ENCODE results near the gene GRM7. TPM values are rescaled to one million over a fixed set of nuclear protein-coding genes. Genes with fewer than 3 reads are reported as not detected.

The GRM7 gene
- total and polyA plus RNA-seq, 2 donors (not counting 1 experiment from before 2014, with no cell fraction given) = not detected

GRCh38 chr3:7401418-7401817 lies 540.5 kb downstream of the GRM7 start:
- Histone ChIP-seq H3K9me3 (ENCODE audit: control extremely low read depth in 1 of 3, control insufficient read depth in 2 of 3, insufficient read depth in 1 of 3, low read length in 2 of 3) (no peaks in the 10 kb centered on the region), H3K4me1 (ENCODE audit: control insufficient read depth in 2 of 2, insufficient read depth in 2 of 2, low read length in 2 of 2) (no peaks in the 10 kb centered on the region), H3K4me2 (replicated peaks; ENCODE audit: low read depth, low read length, poor library complexity, severe bottlenecking) (no peak overlapping the region), H3K36me3 (replicated peaks in 1 of 2; ENCODE audit: control extremely low read depth in 1 of 2, control insufficient read depth in 1 of 2, extremely low read depth in 1 of 2, insufficient read depth in 2 of 2, low read length in 1 of 2) (no peaks in the 10 kb centered on the region), H3K79me2 (ENCODE audit: control insufficient read depth, insufficient read depth, low read length) (no peaks in the 10 kb centered on the region), H3K27ac (ENCODE audit: low read length in 2 of 2) (no peak overlapping the region), H4K20me1 (ENCODE audit: control insufficient read depth, insufficient read depth, low read length, poor library complexity, severe bottlenecking) (no peaks in the 10 kb centered on the region), H2AFZ (ENCODE audit: insufficient read depth, low read depth, low read length, poor library complexity, severe bottlenecking) (no peak overlapping the region), H3K4me3 (ENCODE audit: control extremely low read depth in 1 of 5, extremely low read depth in 1 of 5, insufficient read depth in 1 of 5, low read depth in 2 of 5, low read length in 4 of 5) (no peak overlapping the region), H3K27me3 (replicated peaks in 1 of 4; ENCODE audit: control extremely low read depth in 1 of 4, control insufficient read depth in 3 of 4, insufficient read depth in 4 of 4, low read length in 3 of 4) (no peaks in the 10 kb centered on the region), H3K9ac (ENCODE audit: low read length) (no peak overlapping the region)
- intact Hi-C loops (cut with micrococcal nuclease) = no loop called here
- H3K27me3 Mint-ChIP-seq = no peaks in the 10 kb centered on the region
- H3K9me3 Mint-ChIP-seq (ENCODE audit: insufficient read depth) = peaks cover 2% of the 10 kb centered on the region
- H3K4me1 Mint-ChIP-seq = no peaks in the 10 kb centered on the region
- ChIA-PET CTCF (no interaction called here), POLR2A (no interaction called here)
- no CpG with 5 or more reads among the region's 1 CpG for WGBS (ENCODE audit: insufficient coverage)
- ATAC-seq (ENCODE audit: low read depth) (no peak), DNase-seq (no peak)
- H3K27ac Mint-ChIP-seq = no peak overlapping the region
- no peak overlapping the region for H3K4me3 Mint-ChIP-seq
- TF ChIP-seq CTCF (IDR thresholded peaks at IDR 0.05) = no peak
- TF ChIP-seq EZH2 (IDR thresholded peaks at IDR 0.05; ENCODE audit: borderline replicate concordance, insufficient read depth, low read depth, low read length, poor library complexity, severe bottlenecking) = no peak

- Histone ChIP-seq H3K27me3 (replicated peaks in 1 of 4; ENCODE audit: control extremely low read depth in 1 of 4, control insufficient read depth in 3 of 4, insufficient read depth in 4 of 4, low read length in 3 of 4) (no peaks in the 10 kb centered on the region), H3K9me3 (ENCODE audit: control extremely low read depth in 1 of 3, control insufficient read depth in 2 of 3, insufficient read depth in 1 of 3, low read length in 2 of 3) (no peaks in the 10 kb centered on the region), H2AFZ (ENCODE audit: insufficient read depth, low read depth, low read length, poor library complexity, severe bottlenecking) (no peak overlapping the region), H3K4me2 (replicated peaks; ENCODE audit: low read depth, low read length, poor library complexity, severe bottlenecking) (no peak overlapping the region), H3K27ac (ENCODE audit: low read length in 2 of 2) (no peak overlapping the region), H3K79me2 (ENCODE audit: control insufficient read depth, insufficient read depth, low read length) (no peaks in the 10 kb centered on the region), H3K4me1 (ENCODE audit: control insufficient read depth in 2 of 2, insufficient read depth in 2 of 2, low read length in 2 of 2) (no peaks in the 10 kb centered on the region), H4K20me1 (ENCODE audit: control insufficient read depth, insufficient read depth, low read length, poor library complexity, severe bottlenecking) (no peaks in the 10 kb centered on the region), H3K36me3 (replicated peaks in 1 of 2; ENCODE audit: control extremely low read depth in 1 of 2, control insufficient read depth in 1 of 2, extremely low read depth in 1 of 2, insufficient read depth in 2 of 2, low read length in 1 of 2) (no peaks in the 10 kb centered on the region), H3K4me3 (ENCODE audit: control extremely low read depth in 1 of 5, extremely low read depth in 1 of 5, insufficient read depth in 1 of 5, low read depth in 2 of 5, low read length in 4 of 5) (no peak overlapping the region), H3K9ac (ENCODE audit: low read length) (no peak overlapping the region)
- Mint-ChIP-seq H3K4me1 (no peaks in the 10 kb centered on the region), H3K27me3 (no peaks in the 10 kb centered on the region), H3K4me3 (no peak overlapping the region), H3K27ac (no peak overlapping the region), H3K9me3 (ENCODE audit: insufficient read depth) (peaks cover 3% of the 10 kb centered on the region)
- ATAC-seq (ENCODE audit: low read depth) (no peak), DNase-seq (no peak)
- ChIA-PET CTCF (no interaction called here), POLR2A (no interaction called here)
- WGBS (ENCODE audit: insufficient coverage) = 100% methylated on average over 2 of the region's 4 CpGs
- TF ChIP-seq CTCF (IDR thresholded peaks at IDR 0.05) (no peak), EZH2 (IDR thresholded peaks at IDR 0.05; ENCODE audit: borderline replicate concordance, insufficient read depth, low read depth, low read length, poor library complexity, severe bottlenecking) (no peak)
- intact Hi-C loops (cut with micrococcal nuclease) = no loop called here
Measured at GRCh38 chr3:7407107-7407506, 546.2 kb downstream of the GRM7 start.
